ENCODE results near the gene PPIL4.

GRCh38 chr6:149560736-149561135, 14.9 kb upstream of the PPIL4 start:
- TF ChIP-seq POLR2A (IDR thresholded peaks at IDR 0.05; ENCODE audit: low read length) (no peak), GATA1 (IDR thresholded peaks at IDR 0.05; ENCODE audit: low read depth, low read length) (no peak)

Measured in erythroblast (primary cell).